Activated T-cell treated with anti-CD3 and anti-CD28 coated beads, Interleukin-2, amount 50 U/mL, for 1 hour (primary cell): Measurements from ENCODE around the gene BTBD19.
"Not testable (repeated sequence)": the region's sequence is repeated elsewhere in the genome, so short reads cannot be mapped to it uniquely, and the experiment has no call there.

ENCODE experiments used
- DNase-seq: peaks from one replicate; pipeline ENCODE4 v3.0.0-alpha.2; 2020

The BTBD19 gene

DNA sequence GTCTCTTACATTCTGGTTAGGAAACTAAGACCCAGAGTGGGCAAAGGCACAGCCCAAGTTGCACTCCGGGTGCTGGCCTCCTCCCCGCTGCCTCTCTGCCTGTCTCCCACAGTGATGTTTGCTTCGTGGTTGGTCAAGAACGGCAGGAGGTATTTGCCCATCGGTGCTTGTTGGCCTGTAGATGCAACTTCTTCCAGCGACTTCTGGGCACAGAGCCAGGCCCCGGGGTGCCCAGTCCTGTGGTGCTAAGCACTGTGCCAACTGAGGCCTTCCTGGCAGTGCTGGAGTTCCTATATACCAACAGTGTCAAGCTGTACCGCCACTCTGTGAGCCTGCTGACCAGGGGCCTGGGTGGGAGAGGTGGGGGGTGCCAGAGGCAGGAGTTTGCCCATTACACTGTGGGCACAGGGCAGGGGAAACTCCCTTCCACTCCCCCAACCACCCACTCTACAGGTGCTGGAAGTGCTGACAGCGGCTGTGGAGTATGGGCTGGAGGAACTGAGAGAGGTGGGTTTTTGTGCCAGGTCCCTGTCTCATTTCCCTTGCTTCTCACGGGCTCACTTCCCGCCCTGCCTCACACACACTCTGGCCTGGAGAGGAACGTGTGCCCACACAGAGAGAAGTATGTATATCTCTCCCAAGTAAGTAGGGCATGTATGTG lies 1.9 kb downstream of the BTBD19 start:
- peak; percentile 54 for DNase-seq

DNA sequence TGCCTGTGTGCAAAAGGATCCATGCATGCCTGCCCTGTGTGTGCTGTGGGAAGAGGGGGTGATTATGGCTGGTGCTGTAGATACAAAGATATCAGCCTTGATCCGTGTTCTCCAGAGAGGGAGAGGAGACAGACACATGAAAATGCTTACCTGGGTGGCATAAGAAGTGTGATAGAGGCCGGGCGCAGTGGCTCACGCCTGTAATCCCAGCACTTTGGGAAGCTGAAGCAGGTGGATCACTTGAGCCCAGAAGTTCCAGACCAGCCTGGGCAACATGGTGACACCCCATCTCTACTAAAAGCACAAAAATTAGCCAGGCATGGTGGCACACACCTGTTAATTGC lies 2.4 kb downstream of the BTBD19 start:
- peak; percentile 31 for DNase-seq

DNA sequence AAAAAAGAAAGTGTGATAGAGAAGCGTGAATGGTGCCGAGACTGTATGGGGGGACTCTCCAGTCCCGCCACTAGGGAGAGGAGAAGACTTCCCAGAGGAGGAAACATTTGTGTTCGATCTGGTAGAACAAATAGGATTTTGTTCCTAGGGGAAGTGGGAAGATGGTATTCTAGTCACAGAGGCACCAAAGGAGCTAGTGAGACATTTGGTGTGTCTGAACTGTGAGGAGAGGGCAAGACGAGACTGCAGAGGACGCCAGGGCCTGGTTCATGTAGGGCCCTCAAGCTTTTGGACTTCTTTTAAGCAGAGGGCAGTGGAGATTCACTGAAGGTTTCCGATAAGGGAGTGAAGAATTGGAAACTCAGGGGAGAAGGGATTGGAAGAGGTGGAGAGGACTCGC lies 2.9 kb downstream of the BTBD19 start:
- DNase-seq, result peak; percentile 17

DNA sequence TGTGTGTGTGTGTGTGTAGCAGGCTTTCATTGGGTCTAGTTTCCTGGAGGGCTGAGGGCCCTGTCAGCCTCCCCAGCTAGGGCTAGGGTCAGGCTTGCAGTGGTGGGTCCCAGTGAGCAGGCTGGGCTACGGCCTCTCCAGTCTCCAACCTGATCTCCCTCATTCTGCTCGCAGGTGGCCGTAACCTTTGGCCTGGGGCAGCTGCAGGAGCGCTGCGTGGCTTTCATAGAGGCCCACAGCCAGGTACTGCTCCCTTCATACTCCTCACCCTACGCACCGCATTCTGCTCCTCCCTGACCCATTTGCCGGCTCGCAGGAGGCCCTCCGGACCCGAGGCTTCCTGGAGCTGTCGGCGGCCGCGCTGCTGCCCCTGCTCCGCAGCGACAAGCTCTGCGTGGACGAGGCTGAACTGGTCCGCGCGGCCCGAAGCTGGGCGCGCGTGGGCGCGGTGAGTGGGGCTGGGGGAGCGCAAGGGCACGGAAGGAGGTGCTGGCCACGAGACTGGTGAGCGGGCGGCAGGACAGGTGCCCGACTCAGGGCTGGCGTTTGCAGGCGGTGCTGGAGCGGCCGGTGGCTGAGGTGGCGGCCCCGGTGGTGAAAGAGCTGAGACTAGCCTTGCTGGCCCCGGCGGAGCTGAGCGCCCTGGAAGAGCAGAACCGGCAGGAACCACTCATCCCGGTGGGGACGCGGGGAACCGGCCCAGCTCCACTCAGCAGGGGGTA lies 4.7 kb downstream of the BTBD19 start:
- DNase-seq, result peak; percentile 38

DNA sequence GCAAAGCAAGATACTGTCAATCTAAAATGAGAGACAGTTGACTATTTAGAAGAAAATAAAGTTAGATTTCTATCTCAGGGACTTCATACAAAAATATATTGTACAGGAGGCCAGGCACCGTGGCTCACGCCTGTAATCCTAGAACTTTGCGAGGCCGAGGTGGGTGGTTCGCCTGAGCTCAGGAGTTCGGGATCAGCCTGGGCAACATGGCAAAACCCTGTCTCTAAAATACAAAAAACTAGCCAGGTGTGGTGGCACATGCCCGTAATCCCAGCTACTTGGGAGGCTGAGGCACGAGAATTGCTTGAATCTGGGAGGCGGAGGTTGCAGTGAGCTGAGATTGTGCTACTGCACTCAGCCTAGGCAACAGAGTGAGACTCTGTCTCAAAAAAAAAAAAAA lies 7.6 kb downstream of the BTBD19 start:
- peak; percentile 16 for DNase-seq

DNA sequence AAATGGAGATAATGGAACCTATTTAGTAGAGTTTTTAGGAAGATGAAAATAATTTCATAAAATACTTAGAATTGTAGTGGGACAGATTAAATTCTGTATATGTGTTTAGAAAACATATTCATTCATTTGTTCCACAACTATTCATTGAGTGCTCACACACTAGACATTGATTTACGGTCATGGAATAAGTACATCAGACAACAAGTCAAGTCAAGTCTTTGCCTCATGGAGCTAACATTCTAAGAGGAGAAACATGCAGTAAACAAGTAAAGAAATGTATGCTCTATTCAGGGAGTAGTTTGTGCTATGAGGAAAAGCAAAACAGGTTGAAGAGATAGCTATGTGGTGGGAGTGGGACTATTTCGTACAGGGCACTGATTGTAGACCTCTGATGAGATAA lies 9.0 kb downstream of the BTBD19 start:
- no peak for DNase-seq

DNA sequence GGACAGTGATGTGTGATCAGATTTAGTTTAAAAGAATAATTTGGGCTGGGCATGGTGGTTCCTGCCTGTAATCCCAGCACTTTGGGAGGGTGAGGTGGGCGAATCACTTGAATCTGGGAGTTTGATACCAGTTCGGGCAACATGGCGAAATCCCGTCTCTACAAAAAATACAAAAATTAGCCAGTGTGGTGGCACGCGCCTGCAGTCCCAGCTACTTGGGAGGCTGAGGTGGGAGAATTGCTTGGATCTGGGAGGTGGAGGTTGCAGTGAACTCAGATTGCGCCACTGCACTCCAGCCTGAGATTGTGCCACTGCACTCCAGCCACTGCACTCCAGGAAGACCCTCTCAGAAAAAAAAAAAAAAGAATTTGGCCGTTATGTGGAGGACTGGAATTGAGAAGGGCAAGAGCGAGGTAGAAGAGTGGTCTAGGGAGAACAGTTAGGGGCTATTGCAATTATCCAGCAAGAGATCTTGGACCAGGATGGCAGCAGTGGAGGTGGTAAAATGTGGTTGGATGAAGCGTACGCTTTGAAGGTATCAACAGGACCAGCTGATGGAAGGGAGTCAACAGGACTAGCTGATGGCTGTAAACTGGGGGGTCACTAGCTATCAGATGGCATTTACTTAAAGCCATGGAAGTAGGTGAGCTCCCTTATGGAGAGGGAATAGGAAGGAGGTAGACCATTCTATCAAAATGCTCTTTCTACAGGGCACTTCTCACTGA lies 9.6 kb downstream of the BTBD19 start:
- DNase-seq, result peak; percentile 15

DNA sequence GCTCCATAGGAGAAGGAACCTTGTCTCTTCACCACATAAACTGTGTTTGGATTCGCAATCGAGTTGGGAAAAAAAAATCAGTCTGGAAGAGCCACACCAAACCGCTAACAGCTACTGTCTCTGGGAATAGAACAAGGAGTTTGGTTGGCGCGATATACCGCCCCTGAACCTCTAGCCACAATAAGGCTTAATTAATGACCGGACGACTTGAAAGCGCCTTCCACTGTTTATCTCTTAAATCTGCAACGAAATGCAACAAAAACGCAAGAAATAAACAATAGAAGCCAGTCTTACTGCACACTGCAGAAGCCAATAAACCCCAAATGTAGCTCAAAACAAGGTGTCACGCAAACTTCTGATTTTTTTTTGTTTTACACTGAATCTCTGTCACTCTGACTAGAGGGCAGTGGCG lies 10.9 kb downstream of the BTBD19 start:
- no peak for DNase-seq

DNA sequence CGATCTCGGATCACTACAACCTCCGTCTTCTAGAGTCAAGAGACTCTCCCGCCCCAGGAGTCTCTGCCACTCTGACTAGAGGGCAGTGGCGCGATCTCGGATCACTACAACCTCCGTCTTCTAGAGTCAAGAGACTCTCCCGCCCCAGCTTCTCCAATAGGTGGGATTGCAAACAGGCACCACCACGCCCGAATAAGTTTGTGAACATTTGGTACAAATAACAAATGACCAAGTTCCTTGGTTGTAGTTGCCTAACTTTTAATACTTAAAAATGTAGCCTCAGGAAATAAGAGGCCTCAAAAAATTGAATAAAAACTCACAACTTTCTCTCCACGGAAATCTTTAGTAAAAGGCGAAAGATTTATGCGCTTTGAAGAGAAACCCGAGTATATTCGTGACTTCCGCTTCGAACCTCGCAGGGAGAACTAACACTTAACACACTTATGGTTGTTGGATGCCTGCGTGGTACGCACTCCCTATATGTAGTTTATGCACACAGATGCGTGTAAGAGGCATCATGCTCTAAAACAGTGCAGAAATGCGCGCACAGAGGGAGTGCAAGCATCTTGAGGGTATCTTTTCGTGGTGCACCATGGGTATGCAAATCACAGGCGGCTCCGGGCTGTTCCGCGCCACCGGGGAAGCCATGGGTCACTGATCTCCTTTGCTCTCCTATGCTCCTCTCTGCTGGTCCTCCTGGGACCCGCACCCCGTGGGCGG lies 11.4 kb downstream of the BTBD19 start:
- DNase-seq, result peak; percentile 87

DNA sequence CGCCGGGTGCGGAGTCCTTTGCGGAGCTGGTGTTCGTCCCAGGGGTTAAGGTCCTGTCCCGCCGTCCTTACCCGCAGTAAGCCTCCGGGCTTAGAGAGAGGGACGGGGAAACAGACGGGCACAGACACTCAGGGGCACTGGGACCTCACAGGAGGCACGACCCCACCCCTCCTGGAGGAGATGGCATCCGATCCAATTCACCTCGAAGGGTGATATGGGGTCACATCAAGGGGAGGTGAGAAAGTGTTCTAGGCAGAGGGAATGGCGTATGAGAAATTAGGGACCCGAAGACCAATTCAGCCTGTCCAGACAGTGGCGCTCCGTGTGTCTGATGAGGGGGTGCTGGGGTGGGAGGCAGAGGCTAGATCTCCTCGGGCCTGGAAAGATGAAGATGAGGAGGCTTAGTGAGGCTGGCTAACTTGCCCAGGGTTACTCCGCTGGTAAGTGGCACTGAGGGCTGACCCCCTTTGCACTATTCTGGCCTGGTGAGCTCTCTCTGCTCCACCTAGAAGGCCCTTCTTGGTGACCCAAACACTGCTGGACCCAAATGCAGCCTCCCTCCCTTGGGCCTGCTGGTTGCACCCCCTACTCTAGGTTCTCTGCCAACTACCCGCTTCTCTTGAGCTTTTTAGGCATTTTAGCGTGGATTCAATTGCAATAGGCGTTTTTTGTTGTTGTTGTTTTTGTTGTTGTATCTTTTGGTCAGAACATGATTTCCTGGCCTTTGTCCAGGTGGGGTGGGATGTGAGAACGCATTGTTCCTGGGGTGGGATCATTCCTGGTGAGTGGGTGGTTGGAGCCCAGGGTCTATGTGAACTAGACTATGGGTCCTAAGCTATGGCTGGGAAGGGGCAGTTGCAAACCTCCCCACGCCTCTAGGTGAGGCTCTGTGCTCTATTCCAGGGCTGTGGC lies 12.3 kb downstream of the BTBD19 start:
- peak; percentile 26 for DNase-seq

DNA sequence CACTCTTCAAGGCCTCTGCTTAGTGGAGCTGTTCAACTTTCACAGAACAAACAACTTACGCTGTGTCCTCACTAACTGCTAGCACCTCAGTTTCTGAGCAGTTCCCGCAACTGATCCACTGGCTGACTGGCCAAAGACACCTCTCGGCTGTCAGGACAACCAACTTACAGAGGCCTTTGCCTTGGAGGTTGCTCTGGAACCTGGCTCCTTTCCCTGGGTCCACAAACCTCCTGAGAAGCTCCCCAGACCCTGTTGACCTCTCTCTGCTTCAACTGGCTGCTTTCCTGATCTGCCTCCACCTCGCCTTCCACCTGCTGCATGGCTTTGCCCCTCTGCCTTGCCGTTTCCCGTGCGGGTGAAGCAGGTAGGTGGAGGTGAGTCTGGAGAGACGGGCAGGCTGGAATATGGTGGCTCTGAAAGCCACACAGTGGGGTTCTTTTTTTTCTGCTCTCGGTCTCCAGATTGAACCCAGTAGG lies 13.0 kb downstream of the BTBD19 start:
- no peak for DNase-seq

DNA sequence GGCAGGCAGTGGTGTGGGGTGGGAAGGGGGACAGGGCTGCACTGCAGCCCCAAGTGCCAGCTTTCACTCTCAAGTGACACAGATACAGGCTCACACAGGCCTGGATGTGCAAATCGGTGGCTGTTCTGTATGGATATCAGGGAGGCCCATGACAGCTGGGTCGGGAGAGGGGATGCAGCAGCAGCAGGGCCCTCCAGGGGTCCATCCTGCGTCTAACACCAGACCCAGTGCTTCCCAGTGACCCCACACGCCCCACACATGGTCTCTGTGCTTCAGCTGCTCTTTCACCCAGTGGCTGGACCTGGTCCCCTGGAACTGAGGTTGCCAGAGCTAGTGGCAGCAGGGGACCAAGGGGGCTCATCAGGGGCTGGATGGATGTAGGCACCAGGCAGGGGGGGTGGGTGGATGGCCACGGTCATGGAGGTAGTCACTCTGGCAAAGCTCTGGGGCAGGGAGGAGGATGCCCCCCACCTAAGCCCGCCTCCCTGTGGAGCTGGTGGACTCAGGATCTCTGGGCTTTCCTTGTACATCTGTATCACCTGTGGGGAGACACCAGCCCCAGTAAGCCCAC lies 13.9 kb downstream of the BTBD19 start:
- no peak for DNase-seq

DNA sequence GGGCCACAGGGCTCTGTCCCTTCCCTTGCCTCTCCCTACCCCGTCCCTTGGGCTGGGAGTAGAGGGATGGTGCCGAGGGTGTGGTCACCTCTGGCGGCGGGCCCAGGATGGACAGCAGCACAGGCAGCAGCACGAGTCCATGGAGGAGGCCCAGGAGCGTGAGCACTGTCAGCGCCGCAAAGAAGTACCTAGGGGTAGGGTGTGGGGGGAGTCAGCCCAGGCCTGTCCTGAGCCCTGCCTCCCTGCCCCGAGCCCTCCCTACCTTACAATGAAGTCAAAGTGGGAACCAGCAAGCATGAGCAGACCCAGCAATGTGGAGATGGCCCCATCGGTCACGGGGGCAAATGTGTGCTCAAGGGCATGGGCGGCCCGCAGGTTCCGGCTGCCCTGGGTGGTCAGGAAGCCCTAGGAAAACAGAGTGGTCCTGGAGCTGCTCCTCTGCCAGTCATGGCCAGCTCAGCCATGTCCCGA lies 14.7 kb downstream of the BTBD19 start:
- no peak for DNase-seq

DNA sequence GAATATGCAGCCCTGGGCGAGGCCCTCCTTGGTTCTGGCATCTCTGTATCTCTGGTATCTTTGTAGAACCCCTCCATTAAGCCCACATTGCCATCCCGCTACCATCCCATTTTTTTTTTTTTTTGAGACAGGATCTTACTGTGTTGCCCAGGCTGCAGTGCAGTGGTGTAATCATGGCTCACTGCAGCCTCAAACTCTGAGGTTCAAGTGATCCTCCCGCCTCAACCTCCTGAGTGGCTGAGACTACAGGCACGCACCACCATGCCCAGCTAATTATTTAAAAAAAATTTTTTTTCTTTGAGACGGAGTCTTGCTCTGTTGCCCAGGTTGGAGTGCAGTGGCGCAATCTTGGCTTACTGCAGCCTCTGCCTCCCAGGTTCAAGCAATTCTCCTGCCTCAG lies 16.1 kb downstream of the BTBD19 start:
- DNase-seq, result not testable (repeated sequence)

DNA sequence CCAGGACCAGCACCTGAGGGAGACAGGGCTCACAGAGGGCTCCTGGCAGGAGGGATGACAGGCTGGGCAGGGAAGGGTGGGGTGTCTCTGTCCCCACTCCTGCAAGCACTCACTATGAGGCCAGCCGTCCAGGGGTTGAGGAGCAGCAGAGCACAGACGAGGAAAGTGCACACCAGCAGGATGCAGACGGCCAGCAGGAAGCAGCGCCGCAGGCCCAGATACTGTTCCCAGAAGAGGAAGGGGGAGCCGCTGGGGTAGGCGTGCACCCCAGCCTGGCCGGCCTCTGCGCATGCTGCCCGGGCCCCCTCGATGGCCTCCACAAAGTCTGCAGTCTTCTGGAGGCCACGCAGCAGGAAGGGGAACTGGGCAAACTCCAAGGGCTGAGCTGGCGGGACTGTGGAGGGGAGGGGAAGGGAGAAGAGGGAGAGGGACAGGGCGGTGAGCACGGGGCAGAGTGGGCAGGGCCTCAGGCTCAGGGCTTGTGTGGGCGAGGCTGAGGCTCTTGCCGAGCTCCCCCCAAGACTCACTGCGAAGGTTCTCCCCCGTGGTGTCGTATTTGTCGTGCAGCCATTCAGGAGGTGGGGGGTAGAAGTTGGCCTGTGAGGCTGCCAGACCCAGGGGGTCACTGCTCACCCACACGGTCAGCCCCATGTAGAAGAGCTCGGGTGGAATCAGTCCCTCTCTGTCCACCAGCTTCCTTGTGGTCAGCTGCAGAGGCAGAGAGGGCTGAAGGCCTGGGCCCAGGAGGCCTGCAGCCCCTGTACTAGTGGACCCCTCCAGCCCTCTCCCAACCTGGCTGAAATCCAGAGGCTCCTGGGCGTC lies 18.3 kb downstream of the BTBD19 start:
- no peak for DNase-seq

DNA sequence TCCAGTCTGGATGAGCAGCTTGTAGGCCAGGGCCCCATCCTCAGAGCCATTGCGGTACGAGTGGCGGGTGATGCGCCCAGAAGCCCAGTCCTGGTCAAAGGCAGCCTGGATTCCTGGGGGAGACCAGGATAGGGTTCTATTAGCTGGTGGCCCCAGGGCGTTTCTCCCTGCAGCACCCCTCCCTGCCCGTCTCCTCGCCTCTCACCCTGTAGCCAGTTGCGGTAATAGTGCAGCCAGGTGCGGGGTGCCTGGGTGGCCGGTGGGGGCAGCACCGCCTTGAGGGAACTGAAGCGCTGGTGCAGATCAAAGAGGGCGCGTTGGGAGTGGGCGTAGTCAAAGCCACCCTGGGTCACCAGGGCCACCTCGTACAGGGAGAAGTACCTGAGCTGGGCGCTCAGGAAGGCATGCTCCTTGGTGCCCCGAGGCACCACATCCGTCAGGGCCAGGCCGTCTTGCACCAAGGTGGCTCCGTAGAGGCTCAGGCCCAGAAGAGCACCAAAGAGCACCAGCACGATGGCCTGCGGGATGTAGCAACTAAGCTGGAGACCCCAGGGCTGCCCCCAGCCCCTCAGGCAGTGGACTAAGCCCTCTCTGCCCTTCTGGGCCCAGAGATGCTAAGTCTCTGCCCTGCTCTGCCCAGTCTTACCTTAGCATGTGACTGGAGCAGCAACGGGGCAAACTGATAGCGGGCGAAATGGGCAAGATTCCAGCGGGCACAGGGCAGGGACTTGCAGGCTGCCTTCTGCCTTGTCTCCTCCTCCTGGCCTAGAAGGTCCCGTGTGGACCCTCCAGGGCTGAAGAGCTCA lies 19.1 kb downstream of the BTBD19 start:
- DNase-seq, result no peak

DNA sequence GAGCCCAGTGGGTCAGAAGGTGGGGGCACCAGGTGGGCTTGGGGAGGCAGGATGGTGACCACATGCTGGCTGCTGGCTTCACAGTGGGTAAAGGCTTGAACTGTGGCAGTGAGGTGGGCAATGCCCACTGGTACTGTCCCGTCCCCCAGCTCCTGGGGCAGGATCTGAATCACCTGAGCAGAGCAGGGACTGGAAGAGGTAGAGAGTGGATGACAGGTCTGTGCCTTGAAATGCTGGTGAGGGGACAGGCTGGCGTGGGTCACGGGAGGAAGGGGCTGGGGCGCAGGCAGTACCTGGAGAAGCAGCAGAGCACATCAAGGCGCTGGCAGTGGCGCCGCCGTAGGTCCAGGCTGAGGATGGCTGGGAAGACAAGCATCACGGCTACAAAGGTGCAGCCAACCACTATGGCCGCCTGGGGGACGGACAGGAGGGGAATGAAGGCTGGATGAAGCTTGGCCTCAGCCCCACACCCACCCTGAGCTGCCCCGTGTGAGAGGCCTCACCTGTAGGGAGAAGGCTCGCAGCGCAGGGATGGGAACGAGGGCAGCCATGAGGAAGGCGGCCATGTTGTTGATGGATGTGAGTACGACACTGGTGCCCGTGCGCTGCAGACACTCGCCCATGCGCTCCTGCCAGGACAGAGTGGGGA lies 19.8 kb downstream of the BTBD19 start:
- DNase-seq, result no peak

DNA sequence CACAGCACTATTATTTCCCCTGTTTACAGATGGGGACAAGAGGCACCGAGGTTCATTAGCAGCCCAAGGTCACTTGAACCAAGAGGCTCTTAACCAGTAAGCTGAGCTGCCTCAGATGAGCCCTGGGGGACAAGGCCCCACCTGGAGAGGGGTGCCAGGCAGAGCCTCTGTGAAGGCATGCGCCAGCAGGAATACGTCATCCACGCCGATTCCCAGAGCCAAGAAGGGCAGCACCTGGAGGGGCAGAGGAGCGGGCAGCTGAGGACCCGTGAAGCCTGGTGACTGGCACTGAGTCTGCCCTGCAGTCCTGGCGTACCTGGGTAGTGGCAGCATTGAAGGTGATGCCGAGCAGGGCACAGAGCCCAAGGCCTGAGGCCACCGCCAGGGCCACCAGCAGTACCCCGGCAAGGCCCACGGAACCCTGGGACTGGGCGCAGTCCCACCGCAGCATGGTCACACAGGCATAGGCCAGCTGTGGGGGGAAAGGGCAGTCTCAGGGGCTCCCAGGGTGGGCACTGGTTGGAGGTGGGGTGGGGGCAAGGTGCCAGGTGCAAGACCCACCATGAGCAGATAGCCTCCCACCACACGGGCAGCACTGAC lies 20.6 kb downstream of the BTBD19 start:
- no peak for DNase-seq
